Endothelial cell of umbilical vein (primary cell): ENCODE measurements around the gene SRRM2. TPM values are rescaled to one million over a fixed set of nuclear protein-coding genes. Genes with fewer than 3 reads are reported as not detected.

Experiments
- BruUV-seq: library from RNA; stranded (reverse); fragments of 400-500 nt; replicated peaks from 2 replicates; lab custom pipeline; 2021; lab: Mats Ljungman, UMichigan
- CTCF ChIA-PET: fragments of 300-600, 350-600 bp; sonication (Branson Sonifier 250); formaldehyde crosslinking; loops from one replicate; lab custom pipeline; 2021; ENCODE audit warnings: antibody characterized with exemption, inconsistent platforms; lab: Charles Lee
- POLR2A ChIA-PET: fragments of 300-600, 350-600 bp; sonication (Branson Sonifier 250); formaldehyde crosslinking; loops from one replicate; lab custom pipeline; 2021; ENCODE audit warnings: antibody characterized with exemption, inconsistent platforms; lab: Charles Lee
- DNase-seq: peaks from one replicate; pipeline ENCODE4 v3.0.0-alpha.2; 2011; ENCODE audit warnings: low read depth, low spot score
- FAIRE-seq: peaks from 2 replicates; lab custom pipeline; 2011; peaks lifted over from hg19 to GRCh38; lab: Jason Lieb, UNC
- H2AFZ ChIP-seq: 2 replicates; pipeline ENCODE4 v1.6.0; 2012; ENCODE audit warnings: low read depth, low read length, control low read depth, inconsistent platforms
- H3K27ac ChIP-seq: 2 replicates; pipeline ENCODE4 v1.5.1; 2011; ENCODE audit warnings: low read depth, mild to moderate bottlenecking, control low read depth, low read length, moderate library complexity; ENCODE audit not compliant: insufficient read depth
- H3K27me3 ChIP-seq, 2 experiments: 2 replicates each; pipeline versions ENCODE4 v1.6.0 to v1.6.1; 2011; ENCODE audit warnings: low read length in 2 of 2, mixed read lengths in 1 of 2; ENCODE audit not compliant: control insufficient read depth in 2 of 2, insufficient read depth in 2 of 2
- H3K36me3 ChIP-seq, 2 experiments: 2 replicates in 1 of 2; 3 replicates in 1 of 2; pipeline ENCODE4 v1.5.1; 2011; ENCODE audit warnings: low read length in 2 of 2, mild to moderate bottlenecking in 1 of 2, moderate library complexity in 1 of 2; ENCODE audit not compliant: control insufficient read depth in 2 of 2, insufficient read depth in 2 of 2; ENCODE audit errors: extremely low read depth in 1 of 2
- H3K4me1 ChIP-seq: 3 replicates; pipeline ENCODE4 v1.5.1; 2011; ENCODE audit warnings: mild to moderate bottlenecking, low read length; ENCODE audit not compliant: control insufficient read depth, insufficient read depth; ENCODE audit errors: extremely low read depth
- H3K4me2 ChIP-seq: 2 replicates; pipeline ENCODE4 v1.6.1; 2011; ENCODE audit warnings: low read length, control low read depth, mixed read lengths; ENCODE audit not compliant: insufficient read depth
- H3K4me3 ChIP-seq, 3 experiments: fragments of 200-600 bp in 1 of 3; sonication (generic), shearing (Covaris generic) in 1 of 3; replicated peaks in 1 of 3; 2 replicates each; pipeline ENCODE4 v1.5.1; 2011 to 2016; ENCODE audit warnings: control low read depth in 3 of 3, low read length in 3 of 3, mild to moderate bottlenecking in 2 of 3, inconsistent platforms in 1 of 3, low read depth in 1 of 3, moderate library complexity in 1 of 3; ENCODE audit not compliant: insufficient read depth in 1 of 3
- H3K79me2 ChIP-seq: 2 replicates; pipeline ENCODE4 v1.6.0; 2012; ENCODE audit warnings: low read length, inconsistent platforms; ENCODE audit not compliant: control insufficient read depth, insufficient read depth
- H3K9ac ChIP-seq: replicated peaks from 2 replicates; pipeline ENCODE3; 2011; ENCODE audit warnings: low read length, control low read depth; ENCODE audit not compliant: insufficient read depth; ENCODE audit errors: extremely low read depth
- H3K9me1 ChIP-seq: replicated peaks from 3 replicates; pipeline ENCODE4 v1.6.0; 2011; ENCODE audit warnings: mild to moderate bottlenecking, low read length; ENCODE audit not compliant: control insufficient read depth, insufficient read depth; ENCODE audit errors: extremely low read depth
- H3K9me3 ChIP-seq: replicated peaks from 2 replicates; pipeline ENCODE4 v1.5.1; 2012; ENCODE audit warnings: low read length, inconsistent platforms; ENCODE audit not compliant: control insufficient read depth, insufficient read depth
- H4K20me1 ChIP-seq: replicated peaks from 2 replicates; pipeline ENCODE3; 2011; ENCODE audit warnings: mild to moderate bottlenecking, low read length; ENCODE audit not compliant: control insufficient read depth, insufficient read depth; ENCODE audit errors: extremely low read depth
- CTCF ChIP-seq, 2 donors: IDR thresholded peaks; 1 replicate in 1 of 2; 2 replicates in 1 of 2; pipeline ENCODE4 v1.5.1; 2011; ENCODE audit warnings: low read length in 2 of 2, mild to moderate bottlenecking in 2 of 2, moderate library complexity in 2 of 2, control low read depth in 1 of 2, inconsistent platforms in 1 of 2, low read depth in 1 of 2; ENCODE audit not compliant: insufficient read depth in 1 of 2; ENCODE audit errors: extremely low read depth in 1 of 2
- EZH2 ChIP-seq: IDR thresholded peaks from 2 replicates; pipeline ENCODE4 v1.6.1; 2012; ENCODE audit warnings: borderline replicate concordance, low read depth, mild to moderate bottlenecking, moderate library complexity, low read length, inconsistent platforms; ENCODE audit not compliant: severe bottlenecking
- FOS ChIP-seq: IDR thresholded peaks from 2 replicates; pipeline ENCODE4 v1.6.1; 2011; ENCODE audit warnings: mild to moderate bottlenecking, low read length, moderate library complexity, borderline replicate concordance; ENCODE audit not compliant: insufficient read depth
- GATA2 ChIP-seq: IDR thresholded peaks from 2 replicates; pipeline ENCODE4 v1.7.0; 2011; ENCODE audit warnings: low read depth, mild to moderate bottlenecking, moderate library complexity, mixed read lengths, low read length; ENCODE audit not compliant: insufficient read length, insufficient read depth
- JUN ChIP-seq: IDR thresholded peaks from 2 replicates; pipeline ENCODE4 v1.6.1; 2011; ENCODE audit warnings: borderline replicate concordance, low read depth; ENCODE audit not compliant: insufficient read length, insufficient read depth
- MAX ChIP-seq: IDR thresholded peaks from 2 replicates; pipeline ENCODE4 v1.6.1; 2011; ENCODE audit not compliant: insufficient read depth, insufficient read length
- MYC ChIP-seq: IDR thresholded peaks from one replicate; pipeline ENCODE4 v1.6.1; 2011; ENCODE audit warnings: mild to moderate bottlenecking, low read depth, low read length
- POLR2A ChIP-seq: IDR thresholded peaks from 2 replicates; pipeline ENCODE4 v1.6.1; 2012; ENCODE audit warnings: low read depth, mild to moderate bottlenecking, control low read depth, low read length
- POLR2AphosphoS5 ChIP-seq: IDR thresholded peaks from 2 replicates; pipeline ENCODE4 v1.6.1; 2012; ENCODE audit warnings: low read depth, mild to moderate bottlenecking, control low read depth, low read length, moderate library complexity; ENCODE audit not compliant: insufficient read depth
- dilution Hi-C: fragments of 300-500 bp; cut with MboI; formaldehyde crosslinking; loops from one replicate; pipeline ENCODE4 v1.15.0; 2019; ENCODE audit warnings: low sequenced_read_pairs; ENCODE audit not compliant: extremely low pct_ligation_motif_present
- intact Hi-C: fragments of 100-400 bp; cut with micrococcal nuclease; formaldehyde crosslinking; loops from one replicate; pipeline ENCODE4 v1.10.0; 2022
- polyA plus RNA-seq, 4 experiments: library from polyadenylated mRNA; depleted of rRNA in 3 of 4; stranded (reverse) in 3 of 4; unstranded in 1 of 4; fragments of >200 nt; gene quantifications; 2 replicates each; pipeline versions ENCODE4 v1.2.1 to v1.2.3, GENCODE V29; 2011 to 2012; ENCODE audit warnings: missing spikeins in 1 of 4
- total RNA-seq: library from RNA; stranded (reverse); gene quantifications from 2 replicates; pipeline ENCODE4 v1.2.3, GENCODE V29; 2021

Gene SRRM2
- total and polyA plus RNA-seq, 2 donors (not counting 3 experiments of a cell fraction or from before 2014, with no cell fraction given), result 270 to 483 TPM

GRCh38 chr16:2728034-2728433 lies 24.4 kb upstream of the SRRM2 start:
- Histone ChIP-seq H3K9me3 (no peaks in the 10 kb centered on the region), H3K79me2 (no peaks in the 10 kb centered on the region), H3K27me3 (peaks cover 0 to 4% of the 10 kb centered on the region in 2 experiments), H3K9ac (no peak overlapping the region), H3K27ac (no peak overlapping the region), H2AFZ (no peak overlapping the region), H4K20me1 (no peaks in the 10 kb centered on the region), H3K36me3 (no peaks in the 10 kb centered on the region), H3K4me2 (no peak overlapping the region), H3K9me1 (no peaks in the 10 kb centered on the region), H3K4me1 (no peaks in the 10 kb centered on the region), H3K4me3 (no peak overlapping the region)
- ChIA-PET CTCF (interaction anchor here (0.8 to 1.5 kb wide), 4 partner anchors 9 to 199 kb away, joined by 3 to 4 read pairs (median 4); no protein-coding TSS in a partner anchor), POLR2A (no interaction called here)
- no TSS peak for BruUV-seq
- no peak for TF ChIP-seq MAX
- TF ChIP-seq GATA2, result no peak
- no peak for TF ChIP-seq FOS
- no peak for TF ChIP-seq JUN
- no peak for TF ChIP-seq POLR2A
- no peak for TF ChIP-seq CTCF (IDR thresholded peaks at IDR 0.05; ENCODE audit: extremely low read depth in 1 of 2, insufficient read depth in 1 of 2, low read depth in 1 of 2, low read length in 2 of 2)
- no peak for TF ChIP-seq EZH2
- no peak for TF ChIP-seq MYC
- no peak for TF ChIP-seq POLR2AphosphoS5
- no peak for DNase-seq
- dilution Hi-C loops (no loop called here), intact Hi-C loops (no loop called here)
- no peak for FAIRE-seq
